NCI-H1694 treated with DMSO at 0.1 percent for 48 hours (cell line): ENCODE measurements around the gene PSMD11.
A peak's percentile ranks its signal among the peaks of the same experiment; 100 is the strongest.
"Not testable (repeated sequence)": the region's sequence is repeated elsewhere in the genome, so short reads cannot be mapped to it uniquely, and the experiment has no call there.

Source experiments
- DNase-seq: peaks from one replicate; lab custom pipeline; 2025; lab: John Stamatoyannopoulos, UW

PSMD11 gene

GRCh38 chr17:32444301-32445073 lies at the start of gene PSMD11:
TSS of gene PSMD11 (plus strand) at chr17:32444510. CDS start at chr17:32444524, 14 bp downstream.
- peak; percentile 94 for DNase-seq

- DNase-seq: no peak
Measured at GRCh38 chr17:32396343-32396742, 48.0 kb upstream of the PSMD11 start.

- no peak for DNase-seq
Measured at GRCh38 chr17:32398946-32399345, 45.4 kb upstream of the PSMD11 start.

DNA sequence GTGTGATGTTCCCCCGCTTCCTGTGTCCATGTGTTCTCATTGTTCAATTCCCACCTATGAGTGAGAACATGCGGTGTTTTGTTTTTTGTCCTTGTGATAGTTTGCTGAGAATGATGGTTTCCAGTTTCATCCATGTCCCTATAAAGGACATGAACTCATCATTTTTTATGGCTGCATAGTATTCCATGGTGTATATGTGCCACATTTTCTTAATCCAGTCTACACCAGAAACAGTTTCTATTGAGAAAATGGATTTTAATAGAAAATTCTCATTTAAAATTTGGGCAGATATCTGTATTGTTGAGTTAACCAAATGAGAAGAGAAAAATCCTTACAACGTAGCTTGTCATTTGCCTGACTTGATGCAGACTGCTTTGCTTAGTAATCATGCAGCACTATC lies 34.2 kb upstream of the PSMD11 start:
- DNase-seq: not testable (repeated sequence)

DNA sequence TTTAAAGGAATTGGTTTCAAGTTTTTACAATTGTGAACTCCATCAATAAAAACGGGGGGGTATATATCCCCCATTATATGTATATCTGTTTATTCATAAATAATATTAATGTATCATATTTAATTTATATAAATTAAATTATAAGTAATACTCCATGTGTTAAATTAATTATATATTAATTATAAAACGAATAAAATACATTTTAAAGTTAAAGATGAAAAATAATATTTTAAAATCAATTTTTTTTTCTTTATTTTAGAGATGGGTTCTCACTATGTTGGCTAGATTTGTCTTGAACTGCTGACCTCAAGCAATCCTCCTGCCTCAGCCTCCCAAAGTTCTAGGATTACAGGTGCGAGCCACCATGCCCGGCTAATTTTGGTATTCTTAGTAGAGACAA lies 17.4 kb upstream of the PSMD11 start:
- DNase-seq: no peak

DNA sequence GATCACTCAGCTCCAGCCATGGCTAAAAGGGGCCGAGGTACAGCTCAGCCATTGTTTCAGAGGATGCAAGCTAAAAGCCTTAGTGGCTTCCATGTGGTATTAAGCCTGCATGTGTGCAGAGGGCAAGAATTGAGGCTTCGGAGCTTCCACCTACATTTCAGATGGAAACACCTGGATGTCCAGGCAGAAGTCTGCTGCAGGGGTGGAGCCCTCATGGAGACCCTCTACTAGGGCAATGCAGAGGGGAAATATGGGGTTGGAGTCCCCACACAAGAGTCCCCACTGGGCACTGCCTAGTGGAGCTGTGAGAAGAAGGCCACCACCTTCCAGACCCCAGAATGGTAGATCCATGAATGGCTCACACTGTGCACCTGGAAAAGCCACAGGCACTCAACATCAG lies 14.7 kb upstream of the PSMD11 start:
- DNase-seq: no peak

DNA sequence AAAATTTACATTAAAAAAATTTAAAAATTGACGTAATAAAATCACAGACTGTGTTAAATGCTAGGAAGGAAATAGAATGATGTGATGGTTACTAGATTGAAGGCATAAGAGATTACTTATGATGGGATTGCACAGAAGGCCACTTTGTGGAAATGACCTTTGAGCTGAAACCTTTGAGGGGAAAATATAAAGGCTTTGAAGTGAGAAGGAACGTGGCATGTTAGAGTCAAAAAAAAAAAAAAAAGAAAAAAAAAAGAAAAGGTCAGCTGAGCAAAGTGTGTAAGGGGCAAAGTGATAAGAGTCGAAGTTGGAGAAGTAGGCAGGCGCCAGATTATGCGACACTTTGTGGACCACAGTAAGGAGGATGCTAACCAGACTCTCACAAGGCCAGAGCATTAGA lies 3.6 kb upstream of the PSMD11 start:
- DNase-seq: no peak

DNA sequence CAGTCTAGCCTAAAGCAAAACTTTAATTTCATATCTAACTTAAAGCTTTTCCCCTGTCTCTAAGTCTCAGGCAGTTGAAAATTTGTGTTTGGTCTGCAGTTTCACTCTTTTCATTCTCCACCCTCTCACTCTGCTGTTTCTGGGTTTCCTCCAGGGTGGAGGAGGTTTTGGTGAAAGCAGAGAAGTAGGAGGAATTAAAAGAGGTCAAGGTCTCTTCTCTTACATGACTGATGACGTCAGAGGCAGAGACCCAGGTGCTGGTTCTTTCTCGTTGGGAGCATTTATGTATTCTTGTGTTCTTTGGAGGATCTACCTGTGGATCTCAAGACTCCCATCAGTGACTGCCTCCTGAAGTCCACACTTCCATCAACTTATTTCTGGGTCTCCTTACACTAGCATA lies 2.4 kb upstream of the PSMD11 start:
- no peak for DNase-seq

GRCh38 chr17:32443827-32444300 lies 446 bp upstream of the PSMD11 start:
- no peak for DNase-seq

DNA sequence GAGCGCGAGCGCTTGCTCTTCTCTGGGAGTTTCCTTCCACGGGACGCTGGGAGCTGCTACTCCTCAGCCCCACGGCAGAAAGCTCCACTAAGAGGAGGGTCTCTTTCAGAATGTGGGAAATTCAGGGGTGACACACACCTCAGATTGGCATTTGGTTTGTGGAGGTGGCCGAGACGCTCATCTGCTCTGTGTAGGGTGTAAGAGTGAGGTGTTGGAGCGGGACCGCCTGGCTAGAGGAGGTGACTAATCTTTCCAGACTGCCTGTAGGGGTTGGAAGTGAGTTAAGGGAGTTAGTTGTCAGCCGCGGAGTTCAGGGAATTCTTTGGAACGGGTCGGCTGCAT lies 735 bp downstream of the PSMD11 start:
- no peak for DNase-seq

GRCh38 chr17:32445497-32445896 lies 1.2 kb downstream of the PSMD11 start:
- DNase-seq: no peak

GRCh38 chr17:32445971-32446370 lies 1.7 kb downstream of the PSMD11 start:
- no peak for DNase-seq

- DNase-seq: no peak
Measured at GRCh38 chr17:32446949-32447348, 2.6 kb downstream of the PSMD11 start.

GRCh38 chr17:32449963-32450362 lies 5.7 kb downstream of the PSMD11 start:
- DNase-seq: no peak

GRCh38 chr17:32450379-32450778 lies 6.1 kb downstream of the PSMD11 start:
- DNase-seq: not testable (repeated sequence)

GRCh38 chr17:32451879-32452278 lies 7.6 kb downstream of the PSMD11 start:
- no peak for DNase-seq

- no peak for DNase-seq
Measured at GRCh38 chr17:32452281-32452680, 8.0 kb downstream of the PSMD11 start.

DNA sequence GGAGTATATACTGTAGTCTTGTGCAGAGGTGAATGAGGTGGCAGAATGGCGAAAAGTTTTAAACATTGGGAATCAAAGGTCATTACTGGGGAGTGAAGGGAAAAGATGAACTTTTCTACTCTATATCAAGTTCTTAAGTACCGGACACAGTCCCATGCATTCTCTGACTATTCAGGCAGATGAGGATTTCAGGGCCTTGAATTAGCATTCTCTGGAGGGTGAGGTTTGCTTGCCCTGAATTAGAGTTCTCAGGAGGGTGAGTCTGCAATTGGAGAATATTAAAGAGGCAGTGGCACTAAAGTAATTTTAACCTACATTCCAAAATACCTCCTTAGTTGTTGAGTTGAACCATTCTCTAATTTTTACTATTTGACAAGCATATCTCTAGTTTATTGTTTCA lies 9.1 kb downstream of the PSMD11 start:
- DNase-seq: no peak

GRCh38 chr17:32458371-32458770 lies 14.1 kb downstream of the PSMD11 start:
- no peak for DNase-seq

DNA sequence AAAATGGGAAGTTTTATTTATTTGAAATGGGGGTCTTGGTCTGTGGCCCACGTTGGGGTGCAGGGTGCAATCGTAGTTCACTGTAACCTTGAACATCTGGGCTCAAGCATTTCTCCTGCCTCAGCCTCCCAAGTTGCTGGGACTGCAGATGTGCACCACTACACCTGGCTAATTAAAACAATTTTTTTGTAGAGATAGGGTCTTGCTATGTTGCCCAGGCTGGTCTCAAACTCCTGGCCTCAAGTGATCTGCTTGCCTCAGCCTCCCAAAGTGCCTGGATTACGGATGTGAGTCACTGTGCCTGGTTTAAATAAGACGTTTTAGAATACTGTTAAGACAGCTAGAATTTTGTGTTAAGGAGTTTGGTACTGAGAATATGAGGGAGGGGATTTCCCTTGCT lies 15.7 kb downstream of the PSMD11 start:
- no peak for DNase-seq

- DNase-seq: no peak
Measured at GRCh38 chr17:32461498-32461852, 17.2 kb downstream of the PSMD11 start.

GRCh38 chr17:32461853-32462617 lies 17.7 kb downstream of the PSMD11 start:
- DNase-seq: peak; percentile 69

DNA sequence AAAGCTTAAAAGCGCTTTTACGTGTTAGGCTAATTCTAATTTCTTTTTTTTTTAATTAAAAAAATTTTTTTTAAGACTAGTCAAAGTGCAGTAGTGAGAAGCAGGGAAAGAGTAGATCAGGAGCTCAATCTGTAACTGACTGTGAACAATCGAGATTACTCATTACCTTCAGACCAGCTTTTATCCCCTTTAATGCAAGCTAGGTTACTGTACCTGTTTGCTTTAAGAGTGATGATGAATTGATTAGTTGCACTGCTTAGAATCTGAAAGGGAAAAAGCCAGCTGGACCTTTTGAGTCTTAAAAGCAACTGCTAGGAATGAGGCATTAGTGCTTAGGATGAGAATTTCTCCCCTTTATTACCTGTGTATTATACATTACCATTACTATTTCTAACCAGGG lies 19.0 kb downstream of the PSMD11 start:
- no peak for DNase-seq

GRCh38 chr17:32464374-32464773 lies 20.1 kb downstream of the PSMD11 start:
- DNase-seq: no peak
